ENCODE data around the gene GIPC2.

Gene GIPC2

GRCh38 chr1:78036450-78036849 lies 9.3 kb upstream of the GIPC2 start:
- no peak for DNase-seq (ENCODE audit: insufficient read length, low spot score)
- TF ChIP-seq CTCF (IDR thresholded peaks at IDR 0.05; ENCODE audit: insufficient read depth, missing control alignments), result no peak
- FAIRE-seq, result no peak

GRCh38 chr1:78038071-78038470 lies 7.7 kb upstream of the GIPC2 start:
- DNase-seq (ENCODE audit: insufficient read length, low spot score) (no peak), FAIRE-seq (no peak)
- no peak for TF ChIP-seq CTCF (IDR thresholded peaks at IDR 0.05; ENCODE audit: insufficient read depth, missing control alignments)

- DNase-seq (ENCODE audit: insufficient read length, low spot score), result no peak
- FAIRE-seq, result no peak
- no peak for TF ChIP-seq CTCF (IDR thresholded peaks at IDR 0.05; ENCODE audit: insufficient read depth, missing control alignments)
Observed at GRCh38 chr1:78038491-78038939, 7.3 kb upstream of the GIPC2 start.

- DNase-seq (ENCODE audit: insufficient read length, low spot score) (no peak), FAIRE-seq (no peak)
- TF ChIP-seq CTCF (IDR thresholded peaks at IDR 0.05; ENCODE audit: insufficient read depth, missing control alignments), result no peak
Observed at GRCh38 chr1:78040484-78041089, 5.2 kb upstream of the GIPC2 start.

- no peak for TF ChIP-seq CTCF (IDR thresholded peaks at IDR 0.05; ENCODE audit: insufficient read depth, missing control alignments)
- FAIRE-seq, result no peak
- DNase-seq (ENCODE audit: insufficient read length, low spot score), result no peak
Observed at GRCh38 chr1:78043436-78043835, 2.3 kb upstream of the GIPC2 start.

- DNase-seq (ENCODE audit: insufficient read length, low spot score) (no peak), FAIRE-seq (no peak)
- TF ChIP-seq CTCF (IDR thresholded peaks at IDR 0.05; ENCODE audit: insufficient read depth, missing control alignments), result no peak
Observed at GRCh38 chr1:78044796-78045562, 787 bp upstream of the GIPC2 start.

- no peak for DNase-seq (ENCODE audit: insufficient read length, low spot score)
- FAIRE-seq, result no peak
Observed at GRCh38 chr1:78045563-78045925, 222 bp upstream of the GIPC2 start.

More at GRCh38 chr1:78045563-78045925, 222 bp upstream of the GIPC2 start:
- TF ChIP-seq CTCF (IDR thresholded peaks at IDR 0.05; ENCODE audit: insufficient read depth, missing control alignments), result no peak

All from D721Med (cell line).